Measurements from ENCODE around the gene ITGAE.

ITGAE gene

GRCh38 chr17:3818786-3819185 lies 17.8 kb upstream of the ITGAE start:
- DNase-seq: no peak

GRCh38 chr17:3817851-3818605 lies 17.0 kb upstream of the ITGAE start:
- no peak for DNase-seq

- no peak for DNase-seq
These were observed 14.9 kb upstream of the ITGAE start for GRCh38 chr17:3815925-3816324.

GRCh38 chr17:3815122-3815521 lies 14.1 kb upstream of the ITGAE start:
- DNase-seq: no peak

- no peak for DNase-seq
These were observed 13.4 kb upstream of the ITGAE start for GRCh38 chr17:3814361-3814760.

GRCh38 chr17:3813171-3813570 lies 12.2 kb upstream of the ITGAE start:
- no peak for DNase-seq

GRCh38 chr17:3812771-3813170 lies 11.8 kb upstream of the ITGAE start:
- no peak for DNase-seq

GRCh38 chr17:3812284-3812683 lies 11.3 kb upstream of the ITGAE start:
- DNase-seq: no peak

GRCh38 chr17:3810019-3810418 lies 9.0 kb upstream of the ITGAE start:
- DNase-seq: no peak

- DNase-seq: no peak
These were observed 8.1 kb upstream of the ITGAE start for GRCh38 chr17:3809135-3809534.

GRCh38 chr17:3808701-3809100 lies 7.7 kb upstream of the ITGAE start:
- DNase-seq: no peak

GRCh38 chr17:3805581-3805980 lies 4.6 kb upstream of the ITGAE start:
- no peak for DNase-seq

- DNase-seq: no peak
These were observed 3.5 kb upstream of the ITGAE start for GRCh38 chr17:3804503-3804931.

GRCh38 chr17:3803308-3803640 lies 2.3 kb upstream of the ITGAE start:
- DNase-seq: no peak

- DNase-seq: no peak
These were observed 1.7 kb upstream of the ITGAE start for GRCh38 chr17:3802461-3803307.

- DNase-seq: no peak
These were observed 804 bp upstream of the ITGAE start for GRCh38 chr17:3801792-3802191.

GRCh38 chr17:3801347-3801746 lies 359 bp upstream of the ITGAE start:
- DNase-seq: no peak

- no peak for DNase-seq
These were observed 1.6 kb downstream of the ITGAE start for GRCh38 chr17:3799181-3799945.

GRCh38 chr17:3798273-3799180 lies 2.5 kb downstream of the ITGAE start:
- no peak for DNase-seq

GRCh38 chr17:3796822-3797170 lies 4.2 kb downstream of the ITGAE start:
- no peak for DNase-seq

- no peak for DNase-seq
These were observed 4.7 kb downstream of the ITGAE start for GRCh38 chr17:3796110-3796821.
